ENCODE results near the gene FSD2. TPM values are rescaled to one million over a fixed set of nuclear protein-coding genes. Genes with fewer than 3 reads are reported as not detected.

FSD2 gene
- total and polyA plus RNA-seq, 2 of the 8 experiments (the other 6 are each of a cell fraction or from before 2014, with no cell fraction given), result 0.02 TPM; not detected in 1

GRCh38 chr15:82804575-82804949 lies 1.3 kb downstream of the FSD2 start:
- no peak overlapping the region for H3K4me2 ChIP-seq (ENCODE audit: insufficient read depth in 1 of 2, low read depth in 2 of 2, low read length in 2 of 2)
- H2BK15ac ChIP-seq (ENCODE audit: low read length), result no peak overlapping the region
- H3K9ac ChIP-seq (replicated peaks in 1 of 4; ENCODE audit: extremely low read depth in 1 of 4, low read depth in 3 of 4, low read length in 3 of 4), result no peak overlapping the region
- H2BK20ac ChIP-seq (ENCODE audit: low read length), result no peak overlapping the region
- H3K27ac ChIP-seq (ENCODE audit: low read depth, low read length), result no peak overlapping the region
- peaks cover 0 to 6% (median 0%) of the 10 kb centered on the region in 4 experiments; a peak in 1 of 7 replicates for H3K4me1 ChIP-seq (replicated peaks in 1 of 4; ENCODE audit: control insufficient read depth in 3 of 4, insufficient read depth in 4 of 4, low read length in 3 of 4)
- H3K79me1 ChIP-seq (ENCODE audit: low read depth, low read length), result no peaks in the 10 kb centered on the region
- H2AK5ac ChIP-seq (ENCODE audit: low read depth, low read length), result no peak overlapping the region
- H3K18ac ChIP-seq (ENCODE audit: extremely low read depth, low read length), result no peak overlapping the region
- H3K14ac ChIP-seq (ENCODE audit: insufficient read length), result no peak overlapping the region
- H3K23ac ChIP-seq (ENCODE audit: insufficient read length), result no peak overlapping the region
- no peaks in the 10 kb centered on the region for H4K20me1 ChIP-seq (replicated peaks in 1 of 2; ENCODE audit: control insufficient read depth in 1 of 2, insufficient read depth in 2 of 2, low read length in 2 of 2)
- FAIRE-seq, result no peak
- H2BK5ac ChIP-seq (ENCODE audit: low read depth, low read length), result no peak overlapping the region
- TF ChIP-seq CHD2 (IDR thresholded peaks at IDR 0.05; ENCODE audit: low read length) (no peak), BACH1 (IDR thresholded peaks at IDR 0.05; ENCODE audit: low read length) (no peak), JUN (IDR thresholded peaks at IDR 0.05; ENCODE audit: low read depth, low read length) (no peak), FOSL1 (IDR thresholded peaks at IDR 0.05; ENCODE audit: insufficient read depth, low read depth, low read length) (no peak), SRF (IDR thresholded peaks at IDR 0.05; ENCODE audit: low read depth, low read length) (no peak), CBX8 (IDR thresholded peaks at IDR 0.05; ENCODE audit: borderline replicate concordance, low read depth, low read length) (no peak), USF2 (IDR thresholded peaks at IDR 0.05; ENCODE audit: low read length) (no peak), KDM1A (IDR thresholded peaks at IDR 0.05; ENCODE audit: borderline replicate concordance, low read length) (no peak)
- ChIA-PET POLR2A (ENCODE audit: partially characterized antibody) (interaction anchor here (0.7 kb wide), 1 partner anchor 125 kb away, joined by 3 read pairs; no protein-coding TSS in a partner anchor), CTCF (ENCODE audit: partially characterized antibody) (no interaction called here)
- no peak overlapping the region for H4K8ac ChIP-seq (ENCODE audit: extremely low read depth, insufficient read depth, low read length)
- no peaks in the 10 kb centered on the region for H3K36me3 ChIP-seq (ENCODE audit: control insufficient read depth in 2 of 4, insufficient read depth in 4 of 4, low read length in 3 of 4)
- no peak overlapping the region for H3K56ac ChIP-seq (replicated peaks; ENCODE audit: insufficient read length, low read depth, low read length)
- H3K9me3 ChIP-seq (ENCODE audit: insufficient read depth in 2 of 2, low read depth in 1 of 2, low read length in 1 of 2), result no peaks in the 10 kb centered on the region
- H3K4ac ChIP-seq (replicated peaks; ENCODE audit: insufficient read length, low read depth, low read length), result no peak overlapping the region
- H3K27me3 ChIP-seq (replicated peaks in 1 of 4; ENCODE audit: control insufficient read depth in 3 of 4, extremely low read depth in 1 of 4, insufficient read depth in 3 of 4, low read length in 3 of 4), result peaks cover 0 to 4% (median 0%) of the 10 kb centered on the region in 4 experiments; a peak in 3 of 7 replicates
- WGBS, 2 experiments (ENCODE audit: extremely low coverage in 1 of 2, insufficient coverage in 1 of 2, insufficient read length in 1 of 2, insufficient replicate concordance in 2 of 2, low coverage in 1 of 2, low lambda C conversion rate in 2 of 2, missing lambda C conversion rate in 1 of 2), result 75% methylated on average over 1 of the region's 1 CpG; no CpG with 5 or more reads in 1 of the 2 experiments
- no peak overlapping the region for H3K4me3 ChIP-seq (ENCODE audit: extremely low read depth in 1 of 4, insufficient read depth in 2 of 4, low read depth in 3 of 4, low read length in 4 of 4)
- H3K23me2 ChIP-seq (ENCODE audit: low read depth, low read length), result no peaks in the 10 kb centered on the region; the same call in 1 of the 2 replicates
- no peaks in the 10 kb centered on the region for H3K79me2 ChIP-seq (ENCODE audit: control insufficient read depth in 1 of 2, insufficient read depth in 2 of 2, low read length in 2 of 2)
- no peak for DNase-seq (ENCODE audit: low read depth in 1 of 2, low spot score in 2 of 2)
- H4K91ac ChIP-seq (replicated peaks; ENCODE audit: insufficient read length, low read length), result no peak overlapping the region
- no peak overlapping the region for H2BK12ac ChIP-seq (ENCODE audit: low read depth, low read length)
- no peak overlapping the region for H4K5ac ChIP-seq (ENCODE audit: insufficient read length, low read depth, low read length)
- no peak overlapping the region for H2BK120ac ChIP-seq (replicated peaks; ENCODE audit: low read depth, low read length)
- no peak overlapping the region for H2AFZ ChIP-seq (ENCODE audit: low read length)
